ENCODE data around the gene CACNA1I. TPM values are rescaled to one million over a fixed set of nuclear protein-coding genes. Genes with fewer than 3 reads are reported as not detected.

CACNA1I gene
- total RNA-seq, 6 experiments from 2014 or later, result not detected

GRCh38 chr22:39528681-39529486 lies 41.7 kb upstream of the CACNA1I start:
- no peaks in the 10 kb centered on the region for H3K9me3 Mint-ChIP-seq
- H3K4me3 Mint-ChIP-seq, result peak overlapping the region; percentile 28; the same call in 1 of the 2 replicates
- peak overlapping the region; percentile 62 for H3K27ac Mint-ChIP-seq
- H3K36me3 Mint-ChIP-seq (ENCODE audit: low read depth), result peaks cover 24% of the 10 kb centered on the region
- peaks cover 65% of the 10 kb centered on the region for H3K4me1 Mint-ChIP-seq (ENCODE audit: low read depth)
- peak; percentile 96 for TF ChIP-seq CTCF (IDR thresholded peaks at IDR 0.05)
- DNase-seq, result peak; percentile 87
- peaks cover 21% of the 10 kb centered on the region for H3K27me3 Mint-ChIP-seq (ENCODE audit: insufficient read depth)

- Mint-ChIP-seq H3K4me3 (no peak overlapping the region), H3K27me3 (ENCODE audit: insufficient read depth) (peaks cover 16% of the 10 kb centered on the region), H3K9me3 (no peaks in the 10 kb centered on the region), H3K4me1 (ENCODE audit: low read depth) (peaks cover 62% of the 10 kb centered on the region), H3K27ac (peak overlapping the region; percentile 59; the same call in 1 of the 2 replicates), H3K36me3 (ENCODE audit: low read depth) (peaks cover 24% of the 10 kb centered on the region)
- DNase-seq, result no peak
- peak; percentile 55 for TF ChIP-seq CTCF (IDR thresholded peaks at IDR 0.05)
Observed at GRCh38 chr22:39529487-39529851, 41.1 kb upstream of the CACNA1I start.

- TF ChIP-seq CTCF (IDR thresholded peaks at IDR 0.05), result no peak
- DNase-seq, result no peak
- peaks cover 57% of the 10 kb centered on the region for H3K4me1 Mint-ChIP-seq (ENCODE audit: low read depth)
- H3K4me3 Mint-ChIP-seq, result peak overlapping the region; percentile 9
- no peaks in the 10 kb centered on the region for H3K9me3 Mint-ChIP-seq
- peak overlapping the region; percentile 54; the same call in 1 of the 2 replicates for H3K27ac Mint-ChIP-seq
- peaks cover 9% of the 10 kb centered on the region; the same call in 1 of the 2 replicates for H3K27me3 Mint-ChIP-seq (ENCODE audit: insufficient read depth)
- peaks cover 24% of the 10 kb centered on the region for H3K36me3 Mint-ChIP-seq (ENCODE audit: low read depth)
Observed at GRCh38 chr22:39530116-39530515, 40.4 kb upstream of the CACNA1I start.

GRCh38 chr22:39530692-39531331 lies 39.7 kb upstream of the CACNA1I start:
- peaks cover 20% of the 10 kb centered on the region for H3K36me3 Mint-ChIP-seq (ENCODE audit: low read depth)
- no peak for DNase-seq
- H3K4me3 Mint-ChIP-seq, result peak overlapping the region; percentile 91
- TF ChIP-seq CTCF (IDR thresholded peaks at IDR 0.05), result peak; percentile 61
- no peaks in the 10 kb centered on the region for H3K9me3 Mint-ChIP-seq
- H3K27ac Mint-ChIP-seq, result peak overlapping the region; percentile 54
- peaks cover 57% of the 10 kb centered on the region for H3K4me1 Mint-ChIP-seq (ENCODE audit: low read depth)
- H3K27me3 Mint-ChIP-seq (ENCODE audit: insufficient read depth), result peaks cover 5% of the 10 kb centered on the region; the same call in 1 of the 2 replicates

- Mint-ChIP-seq H3K4me3 (peak within 1 kb of the TSS; percentile 91), H3K9me3 (no peaks in the 10 kb centered on the region), H3K27ac (peak within 1 kb of the TSS; percentile 87), H3K36me3 (ENCODE audit: low read depth) (peaks cover 20% of the 10 kb centered on the region), H3K27me3 (ENCODE audit: insufficient read depth) (peaks cover 6% of the 10 kb centered on the region), H3K4me1 (ENCODE audit: low read depth) (peaks cover 52% of the 10 kb centered on the region)
- DNase-seq, result peak; percentile 98
- TF ChIP-seq CTCF (IDR thresholded peaks at IDR 0.05), result no peak
Observed at GRCh38 chr22:39532215-39533073, 38.1 kb upstream of the CACNA1I start, which contains the start of gene RPS19BP1. Gene RPS19BP1 (minus strand): TSS chr22:39532748. CDS start chr22:39532738, 10 bp downstream.
